ENCODE data around the gene SLC22A4. TPM values are rescaled to one million over a fixed set of nuclear protein-coding genes. Genes with fewer than 3 reads are reported as not detected.

SLC22A4 gene
- total RNA-seq, 1 donor, result 2.9 TPM

GRCh38 chr5:132301344-132302271, 7.4 kb downstream of the SLC22A4 start:
- Histone ChIP-seq H3K4me1 (ENCODE audit: insufficient read depth, low read length) (peaks cover 3% of the 10 kb centered on the region), H4K20me1 (ENCODE audit: insufficient read depth, low read length) (peaks cover 12% of the 10 kb centered on the region), H3K79me2 (ENCODE audit: insufficient read depth, low read length) (peaks cover 51% of the 10 kb centered on the region), H3K27me3 (ENCODE audit: insufficient read depth, low read length) (no peaks in the 10 kb centered on the region), H3K4me2 (ENCODE audit: insufficient read depth, low read length) (no peak overlapping the region), H3K36me3 (ENCODE audit: insufficient read depth, low read length) (no peaks in the 10 kb centered on the region), H3K9me3 (ENCODE audit: low read depth, low read length) (no peaks in the 10 kb centered on the region), H3K4me3 (ENCODE audit: insufficient read depth, low read length) (no peak overlapping the region), H2AFZ (ENCODE audit: low read length) (no peak overlapping the region), H3K27ac (ENCODE audit: low read depth, low read length) (no peak overlapping the region)
- no peak for DNase-seq (ENCODE audit: insufficient read length, low spot score, missing footprints)
- no peak for TF ChIP-seq CTCF (IDR thresholded peaks at IDR 0.05; ENCODE audit: extremely low read depth, low read depth, low read length)

GRCh38 chr5:132302413-132302812, 8.2 kb downstream of the SLC22A4 start:
- peaks cover 45% of the 10 kb centered on the region for H3K79me2 ChIP-seq (ENCODE audit: insufficient read depth, low read length)

GRCh38 chr5:132303589-132303988, 9.4 kb downstream of the SLC22A4 start:
- Histone ChIP-seq H4K20me1 (ENCODE audit: insufficient read depth, low read length) (peaks cover 24% of the 10 kb centered on the region), H3K4me2 (ENCODE audit: insufficient read depth, low read length) (no peak overlapping the region), H3K36me3 (ENCODE audit: insufficient read depth, low read length) (no peaks in the 10 kb centered on the region), H3K27ac (ENCODE audit: low read depth, low read length) (no peak overlapping the region), H3K79me2 (ENCODE audit: insufficient read depth, low read length) (peaks cover 36% of the 10 kb centered on the region), H3K27me3 (ENCODE audit: insufficient read depth, low read length) (no peaks in the 10 kb centered on the region), H3K4me3 (ENCODE audit: insufficient read depth, low read length) (no peak overlapping the region), H2AFZ (ENCODE audit: low read length) (no peak overlapping the region), H3K9me3 (ENCODE audit: low read depth, low read length) (no peaks in the 10 kb centered on the region), H3K4me1 (ENCODE audit: insufficient read depth, low read length) (no peaks in the 10 kb centered on the region)
- no peak for DNase-seq (ENCODE audit: insufficient read length, low spot score, missing footprints)
- no peak for TF ChIP-seq CTCF (IDR thresholded peaks at IDR 0.05; ENCODE audit: extremely low read depth, low read depth, low read length)

More at GRCh38 chr5:132302413-132302812, 8.2 kb downstream of the SLC22A4 start:
- Histone ChIP-seq H3K27ac (ENCODE audit: low read depth, low read length) (no peak overlapping the region), H4K20me1 (ENCODE audit: insufficient read depth, low read length) (peaks cover 14% of the 10 kb centered on the region), H3K4me1 (ENCODE audit: insufficient read depth, low read length) (no peaks in the 10 kb centered on the region), H3K9me3 (ENCODE audit: low read depth, low read length) (no peaks in the 10 kb centered on the region), H3K27me3 (ENCODE audit: insufficient read depth, low read length) (no peaks in the 10 kb centered on the region), H2AFZ (ENCODE audit: low read length) (no peak overlapping the region), H3K4me3 (ENCODE audit: insufficient read depth, low read length) (no peak overlapping the region), H3K36me3 (ENCODE audit: insufficient read depth, low read length) (no peaks in the 10 kb centered on the region), H3K4me2 (ENCODE audit: insufficient read depth, low read length) (no peak overlapping the region)
- DNase-seq (ENCODE audit: insufficient read length, low spot score, missing footprints), result no peak
- no peak for TF ChIP-seq CTCF (IDR thresholded peaks at IDR 0.05; ENCODE audit: extremely low read depth, low read depth, low read length)

- no peak for DNase-seq (ENCODE audit: insufficient read length, low spot score, missing footprints)
- Histone ChIP-seq H4K20me1 (ENCODE audit: insufficient read depth, low read length) (peaks cover 23% of the 10 kb centered on the region), H3K4me3 (ENCODE audit: insufficient read depth, low read length) (no peak overlapping the region)
These were observed 11.2 kb downstream of the SLC22A4 start for GRCh38 chr5:132305420-132305819.

More at GRCh38 chr5:132305420-132305819, 11.2 kb downstream of the SLC22A4 start:
- H3K4me2 ChIP-seq (ENCODE audit: insufficient read depth, low read length), result no peak overlapping the region
- H3K36me3 ChIP-seq (ENCODE audit: insufficient read depth, low read length), result no peaks in the 10 kb centered on the region
- peaks cover 31% of the 10 kb centered on the region for H3K79me2 ChIP-seq (ENCODE audit: insufficient read depth, low read length)
- H3K4me1 ChIP-seq (ENCODE audit: insufficient read depth, low read length), result no peaks in the 10 kb centered on the region
- H3K27ac ChIP-seq (ENCODE audit: low read depth, low read length), result no peak overlapping the region
- no peaks in the 10 kb centered on the region for H3K27me3 ChIP-seq (ENCODE audit: insufficient read depth, low read length)
- H2AFZ ChIP-seq (ENCODE audit: low read length), result no peak overlapping the region
- no peaks in the 10 kb centered on the region for H3K9me3 ChIP-seq (ENCODE audit: low read depth, low read length)
- no peak for TF ChIP-seq CTCF (IDR thresholded peaks at IDR 0.05; ENCODE audit: extremely low read depth, low read depth, low read length)

Data from osteoblast (primary cell).